GM04504 (cell line): ENCODE results near the gene ETNK2.
"Not testable (repeated sequence)": the region's sequence is repeated elsewhere in the genome, so short reads cannot be mapped to it uniquely, and the experiment has no call there.

Experiments
- DNase-seq: peaks from one replicate; pipeline ENCODE4 v3.0.0-alpha.2; 2012; ENCODE audit warnings: low read depth

The ETNK2 gene

DNA sequence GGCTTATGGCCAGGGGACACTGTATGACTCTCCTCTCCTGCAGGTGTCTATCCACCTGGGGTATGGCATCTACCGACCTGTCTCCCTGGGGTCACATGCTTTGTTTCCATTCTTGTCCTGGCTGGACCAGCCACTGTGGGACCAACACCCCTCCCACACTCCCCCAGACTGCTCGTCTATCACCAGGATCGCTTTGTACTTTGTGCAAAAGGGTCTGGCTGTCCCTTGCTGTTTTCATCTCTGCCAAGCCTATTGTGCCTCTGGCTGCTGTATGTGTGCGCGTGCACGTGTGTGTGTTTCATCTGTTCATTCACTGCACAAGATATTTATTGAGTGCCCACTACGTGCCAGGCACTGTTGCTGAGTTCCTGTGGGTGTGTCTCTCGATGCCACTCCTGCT is 25.5 kb downstream of the ETNK2 start:
- DNase-seq: no peak

- DNase-seq: no peak
Observed at GRCh38 chr1:204125759-204126351, 26.0 kb downstream of the ETNK2 start.

DNA sequence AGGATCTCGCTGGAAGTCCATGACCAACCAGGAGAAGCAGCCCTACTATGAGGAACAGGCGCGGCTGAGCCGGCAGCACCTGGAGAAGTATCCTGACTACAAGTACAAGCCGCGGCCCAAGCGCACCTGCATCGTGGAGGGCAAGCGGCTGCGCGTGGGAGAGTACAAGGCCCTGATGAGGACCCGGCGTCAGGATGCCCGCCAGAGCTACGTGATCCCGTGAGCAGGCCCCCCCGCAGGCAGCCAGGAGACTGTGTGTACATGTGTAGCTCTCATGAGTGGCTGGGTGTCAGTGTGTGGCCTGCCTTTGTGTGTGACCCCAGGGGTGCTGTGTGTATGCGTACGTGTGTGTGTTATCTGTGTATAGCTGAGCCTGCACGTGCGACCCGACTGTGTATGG is 27.2 kb downstream of the ETNK2 start:
- no peak for DNase-seq

DNA sequence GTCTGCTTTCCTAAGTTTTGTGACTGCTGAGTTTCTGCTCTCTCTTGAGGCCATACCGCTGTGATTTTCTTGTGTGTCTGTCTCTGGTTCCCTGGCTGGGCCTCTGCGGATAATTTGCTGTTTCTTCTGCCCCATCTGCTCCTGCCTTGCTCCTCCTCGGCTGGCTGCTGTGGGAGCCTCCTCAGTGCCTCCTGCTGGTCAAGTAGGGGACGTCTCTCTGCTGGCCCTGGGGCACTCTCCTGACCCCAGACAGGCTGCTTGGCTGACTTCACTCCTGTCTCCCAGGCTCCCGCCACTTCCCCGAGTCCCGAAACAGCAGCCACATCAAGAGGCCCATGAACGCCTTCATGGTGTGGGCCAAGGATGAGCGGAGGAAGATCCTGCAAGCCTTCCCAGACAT is 28.5 kb downstream of the ETNK2 start:
- DNase-seq: no peak

DNA sequence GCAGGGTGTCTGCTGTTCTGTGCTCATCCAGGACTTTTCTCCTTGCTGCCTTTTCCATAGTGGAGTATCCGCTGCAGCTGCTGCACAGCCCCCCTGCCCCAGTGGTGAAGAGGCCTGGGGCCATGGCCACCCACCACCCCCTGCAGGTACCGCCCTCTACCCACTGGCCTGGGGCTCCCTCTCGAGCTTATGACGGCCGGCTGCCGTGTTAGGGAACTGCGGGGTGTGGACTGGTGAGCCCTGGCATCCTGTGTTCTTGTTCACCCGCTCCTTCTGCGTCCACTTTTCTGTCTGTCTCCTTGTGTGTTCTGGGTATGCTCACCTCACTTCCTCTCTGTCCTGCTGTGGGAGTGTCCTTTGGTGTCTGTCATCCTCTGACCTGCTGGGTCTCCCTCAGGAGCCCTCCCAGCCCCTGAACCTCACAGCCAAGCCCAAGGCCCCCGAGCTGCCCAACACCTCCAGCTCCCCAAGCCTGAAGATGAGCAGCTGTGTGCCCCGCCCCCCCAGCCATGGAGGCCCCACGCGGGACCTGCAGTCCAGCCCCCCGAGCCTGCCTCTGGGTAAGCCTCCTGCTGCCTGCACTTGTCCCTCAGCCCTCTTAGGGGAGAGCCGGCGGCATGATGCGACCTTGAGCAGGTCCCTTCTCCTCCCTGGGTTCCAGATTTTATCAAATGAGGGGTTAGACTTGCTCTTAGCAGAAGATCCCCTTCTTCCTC is 29.8 kb downstream of the ETNK2 start:
- no peak for DNase-seq

DNA sequence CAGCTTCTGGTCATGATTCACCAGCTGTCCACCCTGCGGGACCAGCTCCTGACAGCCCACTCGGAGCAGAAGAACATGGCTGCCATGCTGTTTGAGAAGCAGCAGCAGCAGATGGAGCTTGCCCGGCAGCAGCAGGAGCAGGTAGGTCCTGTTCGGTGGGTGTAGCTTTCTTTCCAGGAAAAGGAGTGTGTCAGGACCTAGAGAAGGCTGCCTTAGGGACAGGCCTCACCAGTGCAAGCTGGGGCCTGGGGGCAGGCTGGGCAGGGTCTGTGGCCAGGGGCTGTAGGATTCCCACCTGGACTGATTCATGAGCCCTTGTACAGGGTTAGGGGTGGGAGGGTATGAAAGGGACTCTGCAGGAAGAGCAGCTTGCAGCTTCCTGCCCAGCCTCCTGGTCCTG is 35.3 kb downstream of the ETNK2 start:
- DNase-seq: no peak

DNA sequence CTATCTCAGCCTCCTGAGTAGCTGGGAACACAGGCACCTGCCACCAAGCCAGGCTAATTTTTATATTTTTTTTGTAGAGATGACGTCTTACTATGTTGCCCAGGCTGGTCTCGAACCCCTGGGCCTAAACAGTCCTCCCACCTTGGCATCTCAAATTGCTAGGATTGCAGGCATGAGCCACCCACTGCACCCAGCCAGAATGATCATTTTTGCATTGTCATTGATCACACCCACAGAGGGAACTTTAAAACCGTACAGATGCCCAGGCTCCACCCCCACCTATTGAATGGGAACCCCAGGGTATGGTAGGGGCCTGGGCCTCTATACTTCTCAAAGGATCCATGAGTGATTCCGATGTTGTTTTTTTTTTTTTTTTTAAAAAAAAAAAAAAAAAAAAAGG is 36.7 kb downstream of the ETNK2 start:
- no peak for DNase-seq

GRCh38 chr1:204114606-204115005 is 37.2 kb downstream of the ETNK2 start:
- DNase-seq: no peak

DNA sequence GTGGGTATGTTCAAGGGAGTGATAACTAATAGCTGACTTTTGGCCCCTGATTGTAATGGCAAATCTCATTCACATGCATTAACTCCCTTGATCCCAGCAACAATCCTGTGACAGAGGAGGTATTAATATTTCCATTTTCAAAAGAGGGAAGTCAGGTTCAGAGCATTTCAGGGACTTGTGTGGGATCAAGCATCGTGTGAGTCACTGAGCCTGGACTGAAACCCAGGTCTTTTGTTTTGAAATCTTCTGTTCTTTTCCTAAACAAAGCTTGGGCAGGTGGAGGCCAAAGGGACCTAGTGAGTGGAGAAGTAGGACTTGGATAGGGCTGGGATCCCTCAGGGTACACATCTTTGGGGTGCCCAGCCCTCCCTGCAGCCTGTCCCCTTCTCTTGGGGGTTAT is 37.9 kb downstream of the ETNK2 start:
- no peak for DNase-seq

GRCh38 chr1:204112876-204113730 is 38.7 kb downstream of the ETNK2 start:
- no peak for DNase-seq

- no peak for DNase-seq
Observed at GRCh38 chr1:204110894-204111633, 40.8 kb downstream of the ETNK2 start.

DNA sequence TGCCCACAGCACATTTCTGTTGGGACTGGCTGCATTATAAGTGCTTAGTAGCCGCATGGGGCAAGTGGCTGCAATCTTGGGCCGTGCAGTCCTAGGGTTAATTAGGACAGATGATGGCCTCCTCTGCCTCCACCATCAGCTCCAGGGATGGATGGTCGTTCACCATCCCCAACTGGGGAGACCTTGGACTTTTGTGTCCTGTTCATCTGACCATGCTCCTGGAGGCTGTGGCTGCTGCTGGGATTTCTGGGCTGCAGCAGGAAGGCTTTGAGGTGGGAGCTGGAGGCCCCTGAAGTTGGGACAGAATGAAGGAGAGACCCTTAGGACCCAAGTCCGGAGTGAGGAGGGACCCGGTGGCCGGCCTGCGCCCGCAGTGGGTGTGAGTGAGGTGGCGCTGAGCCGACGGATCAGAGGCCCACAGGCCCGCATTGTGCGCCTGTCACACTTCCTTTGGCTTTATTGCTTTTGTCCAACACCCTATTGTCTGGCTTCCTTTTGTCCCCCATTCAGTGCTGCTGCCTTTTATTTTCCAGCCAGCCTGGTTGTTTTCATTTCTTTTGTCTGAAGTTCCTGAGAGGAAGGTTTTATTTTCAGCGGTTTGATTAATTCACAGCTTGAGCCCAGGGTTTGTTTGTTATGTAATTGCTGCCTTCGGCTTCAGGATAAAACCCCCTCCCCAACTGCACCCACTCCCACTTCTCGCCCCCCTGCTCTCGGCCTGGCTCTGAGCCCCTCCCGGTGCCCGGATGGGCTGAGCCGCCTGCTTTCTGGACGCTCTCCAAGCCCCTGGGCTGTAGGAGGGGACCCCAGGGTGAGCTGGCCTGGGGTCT is 43.3 kb downstream of the ETNK2 start:
- no peak for DNase-seq

- DNase-seq: no peak
Observed at GRCh38 chr1:204107892-204108291, 44.0 kb downstream of the ETNK2 start.

GRCh38 chr1:204106825-204107224 is 45.0 kb downstream of the ETNK2 start:
- no peak for DNase-seq

DNA sequence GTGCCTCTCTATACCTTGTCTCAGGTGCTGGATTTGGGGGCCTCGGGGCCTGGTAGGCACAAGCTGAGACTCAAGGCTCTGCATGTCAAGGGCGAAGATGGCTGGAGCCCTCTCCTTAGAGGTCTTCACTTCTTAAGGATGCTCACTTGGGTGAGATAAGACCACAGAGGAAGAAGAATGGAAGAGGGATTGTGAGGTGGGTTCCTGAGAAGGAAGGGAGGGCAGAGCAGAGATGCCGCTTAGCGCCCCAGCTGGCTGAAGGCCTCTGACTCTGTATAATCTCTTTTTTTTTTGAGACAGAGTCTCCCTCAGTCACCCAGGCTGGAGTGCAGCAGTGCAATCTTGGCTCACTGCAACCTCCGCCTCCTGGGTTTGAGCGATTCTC is 46.7 kb downstream of the ETNK2 start:
- DNase-seq: no peak

DNA sequence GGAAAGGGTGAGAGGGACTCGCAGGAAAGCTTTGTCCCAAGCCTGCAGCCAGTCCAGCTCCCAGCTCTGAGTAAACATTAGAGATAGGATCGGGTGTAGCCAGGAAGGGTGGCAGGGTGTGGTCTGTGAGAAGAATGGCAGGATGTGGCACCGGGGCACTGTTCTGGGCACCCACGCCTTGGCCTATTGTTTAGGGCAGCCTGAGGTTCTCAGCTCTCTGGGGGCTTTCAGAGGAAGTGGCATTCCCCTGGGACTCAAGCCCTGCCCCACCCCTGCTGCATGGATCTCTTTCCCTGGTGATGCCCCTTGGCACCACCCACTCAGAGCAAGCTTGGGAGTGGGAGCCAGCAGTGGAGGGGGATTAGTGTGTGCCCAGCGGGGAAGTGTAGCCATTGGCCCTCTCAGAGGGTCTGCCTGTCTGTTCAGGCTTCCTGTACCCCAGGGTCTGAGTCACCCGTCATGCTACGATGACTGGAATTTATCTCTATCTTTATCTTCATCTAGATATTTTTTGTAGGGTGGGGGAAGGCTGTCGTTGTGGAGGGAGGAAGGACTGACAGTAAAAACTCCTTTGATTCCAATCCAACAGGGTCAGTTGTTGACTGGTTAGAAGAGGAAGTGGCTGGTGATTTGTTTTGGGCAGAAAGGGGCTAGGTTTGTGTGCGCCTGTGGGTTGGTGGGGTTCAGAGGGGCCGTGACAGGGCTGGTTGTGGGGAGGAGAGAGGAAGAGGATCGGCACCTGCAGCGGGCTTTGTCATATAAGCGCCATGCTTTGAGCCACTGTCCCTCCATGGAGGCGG is 47.3 kb downstream of the ETNK2 start:
- no peak for DNase-seq

DNA sequence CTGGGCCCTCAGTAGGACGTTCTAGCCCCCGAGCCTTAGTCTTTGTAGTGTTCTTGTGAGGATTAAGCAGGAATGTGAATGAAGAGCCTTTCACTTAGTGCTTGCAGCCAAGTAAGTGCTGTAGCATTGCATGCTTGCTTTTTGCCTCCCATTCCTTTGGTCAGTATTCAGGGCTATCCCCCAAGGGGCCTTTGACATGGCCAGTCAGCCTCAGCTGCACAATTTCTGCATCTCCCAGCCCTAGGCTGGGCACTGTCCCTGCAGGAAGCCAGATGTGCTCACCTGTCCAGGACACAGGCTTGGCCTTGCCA is 48.5 kb downstream of the ETNK2 start:
- DNase-seq: no peak

GRCh38 chr1:204102739-204103430 is 49.0 kb downstream of the ETNK2 start:
- no peak for DNase-seq

DNA sequence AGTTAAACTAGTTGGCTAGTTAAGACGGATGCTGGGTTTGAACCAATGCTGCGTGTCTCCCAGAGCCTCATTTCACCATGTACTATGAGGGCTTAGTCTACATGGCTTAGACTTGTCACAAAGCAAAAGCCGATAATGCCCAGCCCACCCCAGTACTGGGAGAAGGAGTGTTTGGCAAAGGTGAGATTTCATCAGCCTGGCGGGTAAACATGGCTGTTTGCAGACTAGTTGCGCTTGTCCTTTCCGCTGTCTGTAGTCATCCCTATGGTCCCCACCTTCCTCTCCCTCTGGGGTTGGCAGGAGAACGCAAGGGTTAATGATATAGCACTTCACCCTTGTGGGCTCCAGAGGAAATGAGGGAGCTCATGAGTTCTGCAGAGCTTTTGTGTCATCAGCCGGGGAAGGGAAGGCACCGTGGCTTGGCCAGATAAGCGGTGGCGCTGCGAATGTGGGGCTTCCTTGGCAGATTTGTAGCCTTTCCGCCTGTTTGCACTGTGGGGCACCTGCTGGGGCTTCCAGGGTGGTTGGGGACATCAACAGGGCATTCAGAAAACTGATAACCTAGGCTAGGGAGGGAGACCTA is 49.7 kb downstream of the ETNK2 start:
- no peak for DNase-seq

GRCh38 chr1:204099754-204100153 is 52.1 kb downstream of the ETNK2 start:
- DNase-seq: not testable (repeated sequence)
